Inflammatory macrophage treated with lipopolysaccharide for 1 hour (primary cell): ENCODE results near the gene ANO7.
"Not testable (repeated sequence)": the region's sequence is repeated elsewhere in the genome, so short reads cannot be mapped to it uniquely, and the experiment has no call there.

Source experiments
- DNase-seq, 2 donors: peaks; one replicate each; pipeline ENCODE4 v3.0.0-alpha.2; 2020 to 2022

Gene ANO7

DNA sequence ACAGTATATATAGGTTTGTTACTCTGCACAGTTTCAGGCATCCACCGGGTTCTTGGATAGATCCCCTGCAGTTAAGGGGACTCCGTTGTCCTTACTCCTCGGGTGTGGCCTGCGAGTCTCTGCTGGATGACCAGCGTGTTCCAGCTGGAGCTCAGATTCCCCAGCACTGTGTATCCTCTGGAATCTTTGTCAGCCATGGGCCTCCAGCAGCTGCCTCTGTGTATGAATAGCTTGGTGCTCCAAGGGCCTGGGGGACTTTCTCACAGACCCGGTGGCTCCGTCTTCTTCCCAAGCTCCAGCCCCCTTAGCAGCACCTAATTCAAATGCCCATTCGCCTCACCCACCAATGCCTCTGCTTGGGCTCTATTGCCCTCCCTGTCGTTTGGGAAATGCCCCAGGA is 6.3 kb downstream of the ANO7 start:
- DNase-seq, result no peak

DNA sequence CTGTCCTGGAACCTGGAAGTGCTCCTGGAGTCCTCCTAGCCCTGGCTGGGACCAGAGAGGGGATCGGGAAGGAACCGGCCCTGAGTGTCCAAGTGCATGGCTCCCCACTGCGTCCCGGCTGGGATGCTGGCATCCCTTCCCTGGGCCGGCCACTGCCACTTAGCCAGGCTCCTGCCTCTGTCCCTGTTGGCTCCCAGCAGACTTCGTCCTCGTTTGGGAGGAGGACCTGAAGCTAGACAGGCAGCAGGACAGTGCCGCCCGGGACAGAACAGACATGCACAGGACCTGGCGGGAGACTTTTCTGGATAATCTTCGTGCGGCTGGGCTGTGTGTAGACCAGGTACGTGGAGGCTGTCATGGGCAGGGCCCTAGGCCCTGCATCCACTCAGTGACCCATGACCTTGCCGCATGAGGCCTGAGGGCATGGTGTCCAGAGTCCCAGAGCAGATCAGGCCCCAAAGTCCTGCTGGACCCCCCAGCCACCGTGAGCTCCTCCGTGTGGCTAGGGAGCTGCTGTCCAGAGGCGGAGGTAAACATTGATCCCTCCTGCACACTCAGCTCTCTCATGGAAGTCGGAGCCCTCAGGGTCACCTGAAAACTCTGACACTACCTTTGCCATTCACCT is 7.1 kb downstream of the ANO7 start:
- DNase-seq, result no peak

DNA sequence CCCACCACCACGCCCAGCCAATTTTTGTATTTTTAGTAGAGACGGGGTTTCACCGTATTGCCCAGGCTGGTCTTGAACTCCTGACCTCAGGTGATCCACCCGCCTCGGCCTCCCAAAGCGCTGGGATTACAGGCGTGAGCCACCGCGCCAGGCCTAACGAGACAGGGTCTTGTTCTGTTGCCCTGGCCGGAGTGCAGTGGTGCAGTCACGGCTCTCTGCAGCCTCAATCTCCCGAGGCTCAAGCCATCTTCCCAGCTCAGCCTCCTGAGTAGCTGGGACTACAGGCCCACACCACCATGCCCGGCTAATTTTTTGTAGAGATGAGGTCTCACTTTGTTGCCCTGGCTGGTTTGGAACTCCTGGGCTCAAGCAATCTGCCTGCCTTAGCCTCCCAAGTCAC is 8.8 kb downstream of the ANO7 start:
- DNase-seq, result not testable (repeated sequence)

DNA sequence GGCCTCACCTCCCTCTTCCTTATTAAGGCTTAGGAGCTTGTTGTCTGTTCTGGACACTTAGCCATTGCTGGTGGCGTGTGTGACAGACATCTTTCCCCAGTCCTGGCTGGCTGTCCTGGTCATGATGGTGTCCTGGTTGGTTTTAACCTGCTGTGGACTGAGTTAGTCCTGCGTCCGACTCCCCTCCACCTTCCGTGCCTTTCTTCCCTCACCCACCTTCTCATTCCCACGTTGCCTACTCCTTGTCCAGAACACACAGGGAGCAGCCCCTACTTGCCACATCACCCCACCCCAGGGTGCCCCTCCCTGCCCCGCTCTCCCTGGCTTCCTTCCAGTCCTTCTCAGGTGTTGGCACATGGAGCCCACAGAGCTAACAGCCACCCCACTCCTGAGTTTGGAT is 9.5 kb downstream of the ANO7 start:
- DNase-seq, result no peak

DNA sequence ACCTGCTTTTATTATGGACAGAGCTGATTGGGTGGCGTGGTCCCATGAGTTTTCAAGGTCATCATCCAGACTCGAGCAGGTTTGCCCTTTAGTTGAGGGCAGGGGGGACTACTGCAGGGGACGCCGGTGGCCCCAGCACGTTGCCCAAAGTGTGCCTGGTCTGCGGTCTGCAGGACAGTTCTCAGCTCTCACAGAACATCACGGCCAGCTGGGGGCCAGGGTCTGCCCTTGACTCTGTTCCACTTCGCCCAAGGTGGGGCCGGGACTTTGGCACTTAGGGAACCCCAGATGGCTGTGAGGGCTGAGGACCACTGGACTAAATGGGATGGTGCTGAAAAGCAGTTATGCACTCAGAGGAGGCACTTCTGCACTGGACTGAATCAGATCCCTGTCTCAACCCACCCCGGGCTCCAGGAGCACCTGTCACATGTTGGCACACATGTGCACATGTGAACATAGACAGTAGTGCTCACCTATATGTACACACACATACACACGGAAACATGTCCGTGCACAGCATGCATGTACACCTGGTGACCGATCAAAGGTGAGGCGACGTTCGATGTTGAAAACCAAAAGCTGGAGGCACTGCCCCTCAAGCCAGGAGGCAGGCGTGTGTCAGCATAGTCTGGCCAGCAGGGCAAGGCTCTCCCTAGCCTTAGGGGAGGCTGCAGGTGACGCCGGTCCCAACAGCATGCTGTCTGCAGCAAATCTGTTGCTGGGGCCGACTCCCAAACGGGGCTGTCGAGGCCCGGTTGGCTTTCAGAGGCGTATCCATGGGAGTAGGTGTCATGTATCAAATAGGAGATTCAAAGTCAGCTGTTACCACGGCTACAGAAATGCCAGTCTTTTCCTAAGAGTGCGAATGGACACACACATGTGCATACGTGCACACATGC is 10.2 kb downstream of the ANO7 start:
- DNase-seq, result no peak

DNA sequence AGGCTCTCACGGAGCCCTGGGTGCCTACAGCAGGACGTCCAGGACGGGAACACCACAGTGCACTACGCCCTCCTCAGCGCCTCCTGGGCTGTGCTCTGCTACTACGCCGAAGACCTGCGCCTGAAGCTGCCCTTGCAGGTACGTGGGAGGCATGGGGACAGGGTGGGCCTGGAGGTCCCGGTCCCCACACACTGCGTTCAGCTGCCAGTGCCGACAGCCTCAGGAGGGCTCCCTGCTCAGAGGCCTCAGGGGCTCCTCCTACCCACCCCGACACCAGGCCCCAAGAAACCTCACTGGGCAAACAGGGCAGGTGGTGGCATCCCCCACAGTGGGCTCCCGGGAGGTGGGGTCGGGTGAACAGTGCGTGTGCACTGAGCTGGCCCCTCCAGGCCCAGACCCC is 10.8 kb downstream of the ANO7 start:
- no peak for DNase-seq

DNA sequence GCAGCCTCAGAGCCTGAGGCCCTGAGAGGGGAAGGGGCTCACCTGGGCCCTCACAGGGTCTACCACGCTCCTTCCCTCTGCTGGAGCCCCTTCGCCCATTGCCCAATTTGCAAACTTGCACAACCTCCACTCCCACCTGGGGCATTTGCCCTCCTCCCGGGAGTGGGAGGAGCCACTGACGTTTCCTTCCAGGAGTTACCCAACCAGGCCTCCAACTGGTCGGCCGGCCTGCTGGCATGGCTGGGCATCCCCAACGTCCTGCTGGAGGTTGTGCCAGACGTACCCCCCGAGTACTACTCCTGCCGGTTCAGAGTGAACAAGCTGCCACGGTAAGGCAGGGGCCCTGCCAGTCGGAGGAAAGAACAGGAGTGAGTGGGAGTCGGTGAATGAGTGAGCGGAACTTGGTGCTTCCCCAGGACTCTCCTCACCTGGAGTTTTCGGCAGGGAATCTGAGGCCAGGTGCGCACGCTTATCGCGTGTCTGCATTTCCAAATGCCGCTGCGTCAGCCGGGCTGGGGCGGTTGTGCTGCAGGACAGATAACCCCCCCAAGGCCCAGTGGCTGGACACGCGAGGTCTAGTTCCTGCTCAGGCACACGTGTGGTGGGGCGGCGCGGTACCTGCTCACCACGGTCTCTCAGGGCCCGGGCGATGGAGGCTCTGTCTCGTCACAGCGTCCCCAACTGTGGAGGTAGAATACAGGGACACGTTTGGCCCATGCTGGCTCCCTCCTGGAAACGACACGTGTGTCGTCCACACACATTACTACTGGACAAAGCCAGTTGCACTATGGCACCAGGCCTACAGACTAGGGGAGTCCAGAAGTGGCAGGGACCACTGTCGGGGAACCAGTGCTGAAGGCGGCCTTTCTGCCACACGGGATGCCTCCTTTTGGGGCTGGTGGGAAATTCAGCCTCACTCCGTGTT is 11.7 kb downstream of the ANO7 start:
- DNase-seq, result no peak

DNA sequence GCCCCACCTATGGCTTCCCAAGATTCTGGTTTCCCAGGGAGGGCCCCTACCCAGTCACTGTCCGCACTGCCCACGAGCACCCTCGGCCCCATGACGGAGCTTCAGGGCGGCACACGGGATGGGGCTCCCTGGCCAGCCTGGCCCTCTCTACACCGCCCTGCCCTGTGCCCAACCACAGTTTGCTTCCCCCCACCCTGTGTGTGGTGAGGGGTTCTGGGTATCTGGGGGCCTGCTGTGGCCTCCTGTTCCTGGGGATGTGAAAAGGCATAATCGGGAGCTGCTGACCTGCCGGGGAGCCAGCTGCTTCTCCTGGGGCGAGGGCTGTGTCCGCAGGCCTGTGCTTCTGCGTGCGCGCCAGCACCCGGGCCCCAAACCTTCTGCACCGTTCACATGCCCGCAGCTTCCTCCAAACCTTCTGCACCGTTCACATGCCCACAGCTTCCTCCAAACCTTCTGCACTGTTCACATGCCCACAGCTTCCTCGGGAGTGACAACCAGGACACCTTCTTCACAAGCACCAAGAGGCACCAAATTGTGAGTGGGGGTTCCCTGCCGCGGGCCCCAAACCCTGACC is 12.4 kb downstream of the ANO7 start:
- DNase-seq, result no peak

DNA sequence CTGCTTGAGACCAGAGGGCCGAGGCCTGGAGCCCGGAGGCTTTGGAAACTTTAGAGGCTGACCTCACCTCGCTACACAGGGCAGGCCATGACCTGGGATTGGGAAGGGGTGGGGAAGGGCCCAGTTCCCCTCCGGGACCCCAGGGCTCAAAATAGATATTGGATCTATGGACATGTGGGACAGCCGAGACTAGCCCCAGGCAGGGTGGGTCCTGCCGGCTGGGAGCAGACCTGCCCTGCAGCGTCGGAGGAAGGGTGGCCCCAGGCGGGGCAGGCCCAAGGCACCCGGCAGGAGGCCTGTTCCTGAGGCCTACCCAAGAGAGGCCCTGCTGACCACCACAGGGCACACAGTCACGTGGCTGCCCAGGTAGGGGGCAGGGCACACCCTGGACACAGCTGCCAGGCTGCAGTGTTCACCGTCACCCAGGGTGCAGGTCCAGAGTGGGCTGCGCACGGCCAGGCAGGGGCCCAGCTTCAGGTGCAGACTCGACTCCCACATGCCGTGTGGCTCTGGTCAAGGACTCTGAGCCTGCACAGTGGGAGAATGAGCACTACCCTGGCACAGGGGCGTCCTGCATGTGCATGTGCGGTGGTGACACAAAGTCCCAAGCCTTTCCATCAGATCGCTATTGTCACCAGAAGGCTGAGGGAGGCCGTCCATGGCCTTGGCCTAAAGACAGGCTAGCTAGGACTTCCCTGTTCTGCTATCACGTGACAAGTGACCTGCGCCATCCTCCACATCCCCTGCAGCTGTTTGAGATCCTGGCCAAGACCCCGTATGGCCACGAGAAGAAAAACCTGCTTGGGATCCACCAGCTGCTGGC is 13.2 kb downstream of the ANO7 start:
- no peak for DNase-seq

DNA sequence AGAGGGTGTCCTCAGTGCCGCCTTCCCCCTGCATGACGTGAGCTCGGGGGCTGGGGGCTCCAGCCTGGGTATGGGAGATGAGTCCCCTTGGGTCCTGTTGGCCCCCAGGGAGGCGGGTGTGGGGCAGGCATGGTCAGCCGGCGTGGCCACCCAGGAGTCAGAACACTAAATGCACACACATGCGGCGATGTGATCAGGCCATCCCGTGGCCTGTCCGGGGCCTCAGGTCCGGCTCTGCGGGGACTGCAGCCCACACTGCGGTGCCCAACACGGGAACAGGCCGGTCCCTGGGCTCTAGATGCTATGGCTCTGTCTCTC is 13.8 kb downstream of the ANO7 start:
- no peak for DNase-seq

DNA sequence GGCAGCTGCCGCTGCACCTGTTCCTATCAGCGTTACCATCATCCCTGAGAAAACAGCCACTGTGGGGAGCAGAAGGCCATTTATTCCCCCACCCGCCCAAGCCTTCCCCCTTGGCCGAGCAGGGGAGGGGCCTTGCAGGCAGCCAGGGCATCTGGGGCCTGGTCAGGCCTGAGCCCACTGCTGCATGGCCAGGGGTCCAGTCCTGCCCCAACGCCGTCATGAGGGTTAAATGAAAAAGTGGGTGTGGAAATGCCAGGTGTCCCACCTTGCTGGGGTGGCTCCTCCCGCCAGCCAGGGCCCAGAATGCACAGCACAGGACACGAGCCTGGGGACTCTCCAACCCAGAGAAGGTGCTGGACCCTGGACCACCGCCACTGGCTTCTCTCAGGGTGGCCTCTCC is 14.2 kb downstream of the ANO7 start:
- DNase-seq, result no peak

DNA sequence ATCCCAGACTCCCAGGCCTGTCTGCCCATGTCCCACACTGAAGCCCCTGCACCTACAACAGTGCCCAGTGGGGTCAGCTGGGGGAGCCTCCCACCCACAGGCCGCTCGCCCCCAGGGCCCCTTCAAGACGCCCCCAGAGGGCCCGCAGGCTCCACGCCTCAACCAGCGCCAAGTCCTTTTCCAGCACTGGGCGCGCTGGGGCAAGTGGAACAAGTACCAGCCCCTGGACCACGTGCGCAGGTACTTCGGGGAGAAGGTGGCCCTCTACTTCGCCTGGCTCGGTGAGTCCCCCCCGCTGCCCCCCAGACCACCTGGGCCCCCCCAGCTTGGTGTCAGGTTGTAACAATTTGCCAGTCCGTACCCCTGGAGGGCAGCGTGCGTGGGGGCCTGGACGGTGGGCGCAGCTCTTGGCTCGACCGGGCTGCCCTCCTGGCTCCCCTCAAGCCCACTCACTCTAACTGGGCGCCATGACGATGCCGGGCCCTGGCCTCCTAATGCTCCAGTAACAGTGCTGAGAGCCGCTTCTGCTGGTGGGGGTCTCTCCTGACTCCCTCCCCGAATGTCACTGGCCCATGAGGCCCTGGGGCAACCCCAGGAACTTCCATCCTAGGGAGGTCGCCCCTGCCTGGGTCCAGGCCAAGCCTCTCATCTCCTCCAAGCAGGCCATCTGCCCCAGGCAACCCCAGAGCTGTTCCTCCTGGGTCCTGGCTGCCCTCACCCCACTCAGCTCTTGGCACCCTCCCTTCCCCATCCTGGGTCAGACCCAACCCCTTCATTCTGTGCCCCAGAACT is 14.9 kb downstream of the ANO7 start:
- DNase-seq, result no peak

DNA sequence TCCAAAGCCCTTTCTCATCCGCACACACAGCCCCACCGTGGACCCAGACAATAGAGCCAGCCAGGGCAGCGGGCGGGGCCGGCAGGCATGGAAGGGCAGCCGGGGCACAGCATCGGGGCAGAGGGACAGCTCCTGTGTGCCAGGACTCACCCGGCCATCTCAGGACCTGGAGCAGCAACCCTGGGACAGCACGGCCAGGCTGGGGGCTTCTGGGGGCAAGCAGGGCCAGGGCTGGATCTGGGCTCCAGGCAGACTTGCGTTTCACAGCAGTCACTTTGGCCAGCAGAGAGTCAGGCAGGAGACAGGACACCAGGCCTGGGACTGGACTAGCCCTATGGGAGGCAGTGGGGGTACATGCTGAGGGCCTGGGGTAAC is 15.5 kb downstream of the ANO7 start:
- no peak for DNase-seq

DNA sequence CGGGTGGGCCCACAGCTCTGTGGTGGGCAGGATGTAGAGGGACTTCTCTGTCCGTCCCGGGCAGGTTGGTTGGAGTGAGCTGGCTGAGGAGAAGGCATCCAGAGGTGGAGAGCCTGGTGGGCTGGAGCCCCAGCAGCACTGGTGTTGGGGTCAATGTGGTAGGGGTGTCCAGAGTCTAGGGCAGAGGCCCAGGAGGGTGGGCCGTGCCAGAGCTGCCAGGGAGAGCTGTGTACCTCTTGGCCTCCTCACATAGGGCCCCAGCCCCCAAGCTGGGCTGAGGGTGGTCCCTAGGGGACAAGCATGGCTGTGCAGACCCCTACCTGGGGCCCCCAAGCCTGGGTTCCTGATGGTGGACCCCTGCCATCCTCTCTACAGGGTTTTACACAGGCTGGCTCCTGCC is 16.0 kb downstream of the ANO7 start:
- no peak for DNase-seq

DNA sequence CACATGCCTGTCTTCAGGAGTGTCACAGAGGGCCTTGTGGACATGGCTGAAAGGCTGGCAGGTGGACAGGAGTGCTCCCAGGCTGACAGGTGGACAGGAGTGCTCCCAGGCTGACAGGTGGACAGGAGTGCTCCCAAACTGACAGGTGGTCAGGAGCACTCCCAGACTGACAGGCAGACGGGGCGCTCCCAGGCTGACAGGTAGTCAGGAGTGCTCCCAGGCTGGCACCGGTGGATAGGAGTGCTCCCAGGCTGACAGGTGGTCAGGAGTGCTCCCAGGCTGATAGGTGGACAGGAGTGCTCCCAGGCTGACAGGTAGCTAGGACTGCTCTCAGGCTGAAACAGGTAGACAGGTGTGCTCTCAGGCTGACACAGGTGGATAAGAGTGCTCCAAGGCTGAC is 16.6 kb downstream of the ANO7 start:
- DNase-seq, result no peak

DNA sequence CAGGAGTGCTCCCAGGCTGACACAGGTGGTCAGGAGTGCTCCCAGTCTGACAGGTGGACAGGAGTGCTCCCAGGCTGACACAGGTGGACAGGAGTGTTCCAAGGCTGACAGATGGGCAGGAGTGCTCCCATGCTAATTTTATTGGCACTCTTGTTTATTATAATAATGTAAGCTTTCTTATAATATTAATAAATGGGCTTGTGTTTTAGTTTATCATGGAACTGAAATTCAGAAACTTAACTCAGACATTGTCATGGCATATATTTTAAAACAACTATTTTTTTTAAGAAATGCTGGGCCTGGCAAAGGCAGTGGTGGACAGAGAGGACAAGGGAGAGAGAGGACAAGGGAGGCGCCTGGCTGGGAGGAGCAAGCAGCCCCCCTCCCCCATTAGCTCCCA is 18.7 kb downstream of the ANO7 start:
- no peak for DNase-seq

DNA sequence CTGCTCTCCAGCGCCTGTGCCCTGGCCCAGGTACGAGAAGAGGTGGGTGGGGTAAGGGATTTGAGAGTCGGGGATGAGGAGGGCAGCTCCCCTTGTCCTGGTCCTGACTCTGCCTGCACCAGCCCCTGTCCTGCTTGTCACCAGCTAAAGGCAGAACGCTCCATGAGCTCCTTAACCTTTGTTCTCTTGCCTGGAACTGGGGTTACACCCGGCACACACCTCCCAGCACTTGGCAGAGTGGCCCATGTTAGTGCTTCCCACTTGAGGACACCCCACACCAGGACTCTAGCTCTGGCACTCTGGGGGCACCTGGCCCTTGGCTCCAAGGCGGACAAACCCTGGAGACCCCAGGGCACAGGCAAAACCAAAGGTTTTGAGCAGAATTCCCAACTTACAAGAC is 19.2 kb downstream of the ANO7 start:
- DNase-seq, result no peak

DNA sequence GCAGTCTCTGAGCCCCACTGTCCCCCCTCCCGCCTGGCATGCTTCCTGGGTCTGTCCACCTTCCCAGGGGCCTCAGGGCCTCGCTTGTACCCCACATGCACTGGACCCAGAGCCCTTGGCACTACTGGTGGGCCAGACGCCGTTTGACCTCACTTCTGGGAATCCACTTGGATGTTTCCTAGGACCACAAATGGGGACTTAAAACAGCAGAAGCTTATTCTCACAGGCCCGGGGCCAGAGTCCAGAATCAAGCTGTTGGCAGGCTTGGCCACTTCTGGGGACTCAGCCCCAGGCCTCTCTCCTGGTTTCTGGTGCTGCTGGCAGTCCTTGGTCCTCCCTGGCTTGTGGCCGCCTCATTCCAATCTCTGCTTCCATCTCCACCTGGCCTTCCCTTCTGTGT is 19.6 kb downstream of the ANO7 start:
- DNase-seq, result no peak

DNA sequence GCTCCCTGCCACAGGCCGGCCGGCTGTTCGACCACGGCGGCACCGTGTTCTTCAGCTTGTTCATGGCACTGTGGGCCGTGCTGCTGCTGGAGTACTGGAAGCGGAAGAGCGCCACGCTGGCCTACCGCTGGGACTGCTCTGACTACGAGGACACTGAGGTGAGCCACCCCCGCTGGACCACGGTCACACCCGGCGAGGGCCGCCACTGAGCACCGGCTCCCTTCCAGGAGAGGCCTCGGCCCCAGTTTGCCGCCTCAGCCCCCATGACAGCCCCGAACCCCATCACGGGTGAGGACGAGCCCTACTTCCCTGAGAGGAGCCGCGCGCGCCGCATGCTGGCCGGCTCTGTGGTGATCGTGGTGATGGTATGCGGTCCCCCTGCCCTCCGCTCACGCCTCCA is 20.8 kb downstream of the ANO7 start:
- DNase-seq, result no peak

DNA sequence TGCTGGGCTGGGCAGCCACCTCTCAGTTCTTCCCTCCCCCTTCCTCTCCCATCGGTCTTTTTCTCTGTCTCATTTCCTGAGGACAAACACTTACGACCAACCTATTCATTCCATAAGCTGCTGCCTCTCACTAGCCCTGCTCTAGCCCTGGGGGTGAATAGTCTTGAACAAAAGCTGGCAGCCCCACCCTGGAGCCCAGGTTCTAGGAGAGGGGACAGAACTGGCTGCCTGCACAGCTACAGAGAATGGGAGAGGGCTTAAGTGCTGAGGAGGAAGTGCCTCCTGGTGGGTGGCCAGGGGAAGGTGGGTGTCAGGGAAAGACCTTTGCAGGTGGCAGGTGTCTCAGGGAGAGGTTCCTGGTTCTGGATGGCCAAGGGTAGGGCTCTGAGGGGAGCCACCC is 22.8 kb downstream of the ANO7 start:
- DNase-seq, result no peak

DNA sequence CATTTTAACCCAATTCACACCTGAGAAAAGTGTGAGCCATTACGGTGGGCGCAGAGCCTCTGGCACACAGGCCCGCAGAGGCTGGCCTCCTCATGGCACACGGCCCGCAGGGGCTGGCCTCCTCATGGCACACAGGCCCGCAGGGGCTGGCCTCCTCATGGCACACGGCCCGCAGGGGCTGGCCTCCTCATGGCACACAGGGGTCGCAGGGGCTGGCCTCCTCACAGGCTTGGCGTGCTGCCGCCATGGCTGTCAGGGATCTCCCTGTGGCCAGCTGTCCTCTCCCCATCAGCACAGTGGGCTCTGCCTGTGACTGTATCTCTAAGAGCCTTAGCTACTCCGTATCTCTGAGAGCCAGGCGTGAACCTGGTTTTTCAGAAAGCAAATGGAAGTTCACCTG is 24.6 kb downstream of the ANO7 start:
- no peak for DNase-seq

DNA sequence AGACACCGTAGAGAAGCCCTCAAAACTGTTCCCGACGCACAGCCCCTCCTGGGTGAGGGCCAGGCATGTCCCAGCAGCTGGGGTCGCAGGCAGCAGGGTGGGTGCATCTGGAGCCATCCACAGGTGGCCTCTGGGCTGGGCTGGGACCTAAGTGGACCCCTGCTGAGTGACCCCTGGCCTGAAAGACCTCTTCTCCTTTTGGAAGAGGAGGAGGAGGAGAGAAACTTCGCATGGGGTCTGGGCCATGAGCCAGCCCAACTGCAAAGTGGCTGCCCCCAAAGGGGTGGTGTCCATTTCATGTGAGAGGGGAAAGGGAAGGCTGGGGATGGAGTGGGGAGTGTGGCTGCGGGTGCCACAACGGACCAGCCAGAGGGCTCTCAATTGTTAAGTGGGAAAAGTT is 25.1 kb downstream of the ANO7 start:
- no peak for DNase-seq
